H1 (cell line): ENCODE measurements around the gene ACBD6. TPM values are rescaled to one million over a fixed set of nuclear protein-coding genes. Genes with fewer than 3 reads are reported as not detected.
A peak's percentile ranks its signal among the peaks of the same experiment; 100 is the strongest.

Source experiments
- CTCF ChIA-PET: fragments of 300-600 bp; sonication (Branson Sonifier 250); formaldehyde crosslinking; loops from one replicate; lab custom pipeline; 2021; ENCODE audit not compliant: partially characterized antibody; lab: Charles Lee
- POLR2A ChIA-PET: fragments of 300-600 bp; sonication (Branson Sonifier 250); formaldehyde crosslinking; loops from one replicate; lab custom pipeline; 2021; ENCODE audit warnings: inconsistent platforms; ENCODE audit not compliant: partially characterized antibody; lab: Charles Lee
- DNase-seq, 2 experiments: peaks; one replicate each; pipeline versions ENCODE4 v3.0.0 to v3.0.0-alpha.2; 2010 to 2022; ENCODE audit warnings: low spot score in 2 of 2, low read depth in 1 of 2, mixed read lengths in 1 of 2
- FAIRE-seq: peaks from 2 replicates; lab custom pipeline; 2011; peaks lifted over from hg19 to GRCh38; lab: Jason Lieb, UNC
- H2AFZ ChIP-seq: 2 replicates; pipeline ENCODE4 v1.8.1; 2012; ENCODE audit warnings: low read length, inconsistent platforms
- H2AK5ac ChIP-seq: 2 replicates; pipeline ENCODE4 v1.6.1; 2013; ENCODE audit warnings: low read depth, low read length
- H2BK120ac ChIP-seq: replicated peaks from 2 replicates; pipeline ENCODE3; 2013; ENCODE audit warnings: low read depth, low read length, inconsistent platforms
- H2BK12ac ChIP-seq: 2 replicates; pipeline ENCODE4 v1.6.1; 2013; ENCODE audit warnings: low read depth, low read length
- H2BK15ac ChIP-seq: 2 replicates; pipeline ENCODE4 v1.6.1; 2013; ENCODE audit warnings: low read length
- H2BK20ac ChIP-seq: 2 replicates; pipeline ENCODE4 v1.6.1; 2013; ENCODE audit warnings: low read length
- H2BK5ac ChIP-seq: 2 replicates; pipeline ENCODE4 v1.6.1; 2013; ENCODE audit warnings: low read depth, low read length
- H3K14ac ChIP-seq: 2 replicates; pipeline ENCODE4 v1.6.1; 2013; ENCODE audit warnings: inconsistent platforms; ENCODE audit not compliant: insufficient read length
- H3K18ac ChIP-seq: 2 replicates; pipeline ENCODE4 v1.6.1; 2013; ENCODE audit warnings: low read length; ENCODE audit errors: extremely low read depth
- H3K23ac ChIP-seq: 2 replicates; pipeline ENCODE4 v1.6.1; 2013; ENCODE audit warnings: inconsistent platforms; ENCODE audit not compliant: insufficient read length
- H3K23me2 ChIP-seq: 2 replicates; pipeline ENCODE4 v1.6.1; 2013; ENCODE audit warnings: low read depth, low read length
- H3K27ac ChIP-seq: 2 replicates; pipeline ENCODE4 v1.6.1; 2011; ENCODE audit warnings: low read depth, low read length, inconsistent platforms
- H3K27me3 ChIP-seq, 4 experiments: replicated peaks in 1 of 4; 1 replicate in 1 of 4; 2 replicates in 3 of 4; pipeline versions ENCODE4 v1.6.1 to v1.8.1; 2011 to 2013; ENCODE audit warnings: low read length in 3 of 4, mild to moderate bottlenecking in 3 of 4, inconsistent platforms in 2 of 4, mixed read lengths in 2 of 4, moderate library complexity in 1 of 4; ENCODE audit not compliant: control insufficient read depth in 3 of 4, insufficient read depth in 3 of 4; ENCODE audit errors: extremely low read depth in 1 of 4
- H3K36me3 ChIP-seq, 4 experiments: 2 replicates each; pipeline versions ENCODE4 v1.6.1 to v1.8.1; 2011 to 2013; ENCODE audit warnings: mild to moderate bottlenecking in 4 of 4, low read length in 3 of 4, moderate library complexity in 2 of 4, control low read depth in 1 of 4, inconsistent platforms in 1 of 4; ENCODE audit not compliant: insufficient read depth in 4 of 4, control insufficient read depth in 2 of 4
- H3K4ac ChIP-seq: replicated peaks from 2 replicates; pipeline ENCODE3; 2013; ENCODE audit warnings: low read length, low read depth, mixed read lengths, inconsistent platforms; ENCODE audit not compliant: insufficient read length
- H3K4me1 ChIP-seq, 4 experiments: replicated peaks in 1 of 4; 1 replicate in 1 of 4; 2 replicates in 3 of 4; pipeline versions ENCODE4 v1.6.1 to v1.8.1; 2011 to 2013; ENCODE audit warnings: low read length in 3 of 4, inconsistent platforms in 2 of 4, mixed read lengths in 1 of 4; ENCODE audit not compliant: insufficient read depth in 4 of 4, control insufficient read depth in 3 of 4
- H3K4me2 ChIP-seq, 2 experiments: 2 replicates each; pipeline versions ENCODE4 v1.6.1 to v1.8.1; 2011 to 2013; ENCODE audit warnings: low read depth in 2 of 2, low read length in 2 of 2, control low read depth in 1 of 2, inconsistent platforms in 1 of 2, mild to moderate bottlenecking in 1 of 2; ENCODE audit not compliant: insufficient read depth in 1 of 2
- H3K4me3 ChIP-seq, 4 experiments: fragments of 200-600, 300-600 bp in 1 of 4; sonication (generic), shearing (Covaris generic), sonication (Bioruptor Twin) in 1 of 4; 2 replicates each; pipeline versions ENCODE4 v1.5.1 to v1.8.1; 2011 to 2016; ENCODE audit warnings: low read length in 4 of 4, low read depth in 3 of 4, control low read depth in 2 of 4, inconsistent platforms in 2 of 4, mild to moderate bottlenecking in 2 of 4, mixed read lengths in 1 of 4, moderate library complexity in 1 of 4; ENCODE audit not compliant: insufficient read depth in 2 of 4; ENCODE audit errors: extremely low read depth in 1 of 4
- H3K56ac ChIP-seq: replicated peaks from 2 replicates; pipeline ENCODE3; 2013; ENCODE audit warnings: low read depth, mild to moderate bottlenecking, mixed read lengths, low read length, inconsistent platforms; ENCODE audit not compliant: insufficient read length
- H3K79me1 ChIP-seq: 2 replicates; pipeline ENCODE4 v1.6.1; 2013; ENCODE audit warnings: low read depth, low read length, control low read depth
- H3K79me2 ChIP-seq, 2 experiments: 2 replicates each; pipeline versions ENCODE4 v1.6.1 to v1.8.1; 2012 to 2013; ENCODE audit warnings: low read length in 2 of 2, mild to moderate bottlenecking in 2 of 2, inconsistent platforms in 1 of 2; ENCODE audit not compliant: insufficient read depth in 2 of 2, control insufficient read depth in 1 of 2
- H3K9ac ChIP-seq, 4 experiments: replicated peaks in 1 of 4; 1 replicate in 1 of 4; 2 replicates in 3 of 4; pipeline versions ENCODE4 v1.6.1 to v1.8.1; 2011 to 2013; ENCODE audit warnings: low read depth in 3 of 4, low read length in 3 of 4, control low read depth in 2 of 4, mild to moderate bottlenecking in 2 of 4, moderate library complexity in 2 of 4, inconsistent platforms in 1 of 4; ENCODE audit errors: extremely low read depth in 1 of 4
- H3K9me3 ChIP-seq, 2 experiments: 2 replicates each; pipeline versions ENCODE4 v1.6.1 to v1.8.1; 2012 to 2013; ENCODE audit warnings: mild to moderate bottlenecking in 2 of 2, moderate library complexity in 2 of 2, control low read depth in 1 of 2, inconsistent platforms in 1 of 2, low read depth in 1 of 2, low read length in 1 of 2, mixed read lengths in 1 of 2; ENCODE audit not compliant: insufficient read depth in 2 of 2
- H4K20me1 ChIP-seq, 2 experiments: replicated peaks in 1 of 2; 2 replicates each; pipeline versions ENCODE3 to v1.8.1; 2011 to 2013; ENCODE audit warnings: inconsistent platforms in 2 of 2, low read length in 2 of 2, mild to moderate bottlenecking in 1 of 2; ENCODE audit not compliant: insufficient read depth in 2 of 2, control insufficient read depth in 1 of 2
- H4K5ac ChIP-seq: 2 replicates; pipeline ENCODE4 v1.6.1; 2013; ENCODE audit warnings: low read length, low read depth, mixed read lengths, inconsistent platforms; ENCODE audit not compliant: insufficient read length
- H4K8ac ChIP-seq: 2 replicates; pipeline ENCODE4 v1.8.0; 2013; ENCODE audit warnings: mild to moderate bottlenecking, moderate library complexity, low read length, inconsistent platforms; ENCODE audit not compliant: insufficient read depth; ENCODE audit errors: extremely low read depth
- H4K91ac ChIP-seq: replicated peaks from 2 replicates; pipeline ENCODE3; 2013; ENCODE audit warnings: low read length, mixed read lengths, inconsistent platforms; ENCODE audit not compliant: insufficient read length
- CBX5 ChIP-seq: fragments of 300-800, 300-1000 bp; sonication (generic); IDR thresholded peaks from 2 replicates; pipeline ENCODE4 v1.7.1; 2016; ENCODE audit warnings: antibody characterized with exemption, low read length, low read depth
- CREB1 ChIP-seq: IDR thresholded peaks from 2 replicates; pipeline ENCODE4 v1.6.1; 2012; ENCODE audit warnings: inconsistent platforms
- MAFK ChIP-seq: IDR thresholded peaks from 2 replicates; pipeline ENCODE4 v1.6.1; 2012; ENCODE audit warnings: low read depth, mild to moderate bottlenecking, improper control_type of control experiment, low read length
- RAD21 ChIP-seq, 2 experiments: IDR thresholded peaks in 1 of 2; conservative IDR thresholded peaks in 1 of 2; 2 replicates each; pipeline ENCODE4 v1.6.1; 2011; ENCODE audit warnings: low read depth in 2 of 2, low read length in 2 of 2, improper control_type of control experiment in 1 of 2, inconsistent platforms in 1 of 2, mild to moderate bottlenecking in 1 of 2, moderate library complexity in 1 of 2
- SIRT6 ChIP-seq: IDR thresholded peaks from one replicate; pipeline ENCODE4 v1.7.1; 2012; ENCODE audit warnings: low read length, inconsistent platforms
- SP2 ChIP-seq: IDR thresholded peaks from 2 replicates; pipeline ENCODE4 v1.6.1; 2012; ENCODE audit warnings: mild to moderate bottlenecking, low read length, inconsistent platforms
- SUZ12 ChIP-seq: fragments of 200-600 bp; sonication (generic); IDR thresholded peaks from 2 replicates; pipeline ENCODE4 v1.6.1; 2012; ENCODE audit warnings: mild to moderate bottlenecking, inconsistent platforms, low read length, moderate library complexity, mixed read lengths
- WGBS, 2 experiments: shearing (Covaris generic) in 1 of 2; methylation state at CpG; one replicate each; pipeline versions ENCODE4 v1.1.6 to v1.1.7; 2013 to 2015; ENCODE audit warnings: low lambda C conversion rate in 2 of 2, mixed read lengths in 2 of 2, inconsistent platforms in 1 of 2, low coverage in 1 of 2, missing lambda C conversion rate in 1 of 2; ENCODE audit not compliant: insufficient replicate concordance in 2 of 2, insufficient coverage in 1 of 2, insufficient read length in 1 of 2; ENCODE audit errors: extremely low coverage in 1 of 2, missing lambda C conversion rate in 1 of 2; 5-methylcytosine and 5-hydroxymethylcytosine counted together
- polyA plus RNA-seq, 7 experiments: library from polyadenylated mRNA; depleted of rRNA in 3 of 7; stranded (reverse) in 5 of 7; unstranded in 2 of 7; fragments of >200 nt in 5 of 7; fragments of 200-250 nt in 2 of 7; gene quantifications; 1 replicate in 5 of 7; 2 replicates in 1 of 7; 4 replicates in 1 of 7; pipeline versions ENCODE4 v1.2.1 to v1.2.3, GENCODE V29; 2011 to 2013; ENCODE audit warnings: missing spikeins in 2 of 7, mixed read lengths in 2 of 7
- total RNA-seq: library from RNA; stranded (reverse); fragmentation: NEBNext Ultra II Directional; extraction: Animal tissue kit (Norgen Biotek cat#: 25700); gene quantifications from 2 replicates; pipeline ENCODE4 v1.2.1, GENCODE V29; 2021
- TF ChIP-seq, protein P1 (sequence below): IDR thresholded peaks from 2 replicates; pipeline ENCODE4 v1.6.1; 2012; ENCODE audit warnings: inconsistent platforms
- TF ChIP-seq, protein P2 (sequence below): IDR thresholded peaks from 2 replicates; pipeline ENCODE4 v1.6.1; 2011; ENCODE audit warnings: low read length, improper control_type of control experiment

ACBD6 gene
- total and polyA plus RNA-seq, 2 of the 8 experiments (the other 6 are each of a cell fraction or from before 2014, with no cell fraction given) = 52.0 to 67.7 TPM

- no peak overlapping the region for H2AFZ ChIP-seq
- peaks cover 11 to 27% (median 21%) of the 10 kb centered on the region in 4 experiments for H3K4me1 ChIP-seq
- DNase-seq (peak in 1 of 2 experiments; percentile 82), FAIRE-seq (no peak)
- no peak overlapping the region for H3K23ac ChIP-seq
- H3K27ac ChIP-seq = no peak overlapping the region
- H2BK15ac ChIP-seq = no peak overlapping the region; the same call in 1 of the 2 replicates
- H4K5ac ChIP-seq = no peak overlapping the region
- H3K79me2 ChIP-seq = no peaks in the 10 kb centered on the region
- peaks cover 2% of the 10 kb centered on the region; the same call in 1 of the 2 replicates for H3K23me2 ChIP-seq
- no peak overlapping the region for H3K14ac ChIP-seq
- H2AK5ac ChIP-seq = no peak overlapping the region
- H2BK12ac ChIP-seq = no peak overlapping the region; the same call in 1 of the 2 replicates
- WGBS, 2 experiments = 72% methylated on average over 10 of the region's 11 CpGs; no CpG with 5 or more reads in 1 of the 2 experiments
- no peak overlapping the region for H4K8ac ChIP-seq
- H2BK120ac ChIP-seq = no peak overlapping the region
- ChIA-PET POLR2A (interaction anchor here (1.4 to 3.4 kb wide), 5 partner anchors 10 to 18 kb away, joined by 3 to 12 read pairs (median 6); partner anchors contain the start of gene LHX4), CTCF (interaction anchor here (1.1 to 17.1 kb wide), 27 partner anchors 10 to 614 kb away, joined by 3 to 244 read pairs (median 8); no protein-coding TSS in a partner anchor)
- H3K4me2 ChIP-seq = no peak overlapping the region
- H3K4me3 ChIP-seq = no peak overlapping the region
- H4K20me1 ChIP-seq = peaks cover 0 to 2% of the 10 kb centered on the region in 2 experiments
- H3K27me3 ChIP-seq = no peaks in the 10 kb centered on the region; a peak in 1 of 7 replicates
- H3K4ac ChIP-seq = no peak overlapping the region
- H2BK20ac ChIP-seq = no peak overlapping the region
- no peaks in the 10 kb centered on the region for H3K9me3 ChIP-seq
- H3K79me1 ChIP-seq = no peaks in the 10 kb centered on the region
- no peak overlapping the region for H3K9ac ChIP-seq
- H3K36me3 ChIP-seq = no peaks in the 10 kb centered on the region
- H3K18ac ChIP-seq = 0 out of 2 replicates have a peak overlapping the region, but pooled peaks have one; percentile 34
- H4K91ac ChIP-seq = no peak overlapping the region
- H2BK5ac ChIP-seq = no peak overlapping the region
- H3K56ac ChIP-seq = no peak overlapping the region
- TF ChIP-seq CBX5 = no peak
- TF ChIP-seq SP2 = no peak
- TF ChIP-seq CREB1 = no peak
- TF ChIP-seq, protein P1, sequence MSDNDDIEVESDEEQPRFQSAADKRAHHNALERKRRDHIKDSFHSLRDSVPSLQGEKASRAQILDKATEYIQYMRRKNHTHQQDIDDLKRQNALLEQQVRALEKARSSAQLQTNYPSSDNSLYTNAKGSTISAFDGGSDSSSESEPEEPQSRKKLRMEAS = 0 out of 2 replicates have a peak, but pooled peaks have one; percentile 7
- TF ChIP-seq, protein P2, sequence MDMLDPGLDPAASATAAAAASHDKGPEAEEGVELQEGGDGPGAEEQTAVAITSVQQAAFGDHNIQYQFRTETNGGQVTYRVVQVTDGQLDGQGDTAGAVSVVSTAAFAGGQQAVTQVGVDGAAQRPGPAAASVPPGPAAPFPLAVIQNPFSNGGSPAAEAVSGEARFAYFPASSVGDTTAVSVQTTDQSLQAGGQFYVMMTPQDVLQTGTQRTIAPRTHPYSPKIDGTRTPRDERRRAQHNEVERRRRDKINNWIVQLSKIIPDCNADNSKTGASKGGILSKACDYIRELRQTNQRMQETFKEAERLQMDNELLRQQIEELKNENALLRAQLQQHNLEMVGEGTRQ = no peak
- TF ChIP-seq SIRT6 = no peak
- no peak for TF ChIP-seq SUZ12
- no peak for TF ChIP-seq MAFK
- peak; percentile 50 to 57 for TF ChIP-seq RAD21 (IDR thresholded peaks at IDR 0.05 in 1 of 2, conservative IDR thresholded peaks at IDR 0.05 in 1 of 2; ENCODE audit: low read depth in 2 of 2, low read length in 2 of 2)
Observed at GRCh38 chr1:180248731-180249681, 253.4 kb downstream of the ACBD6 start.
